IgD-negative memory B cell (primary cell): ENCODE results near the gene MPP2. TPM values are rescaled to one million over a fixed set of nuclear protein-coding genes. Genes with fewer than 3 reads are reported as not detected.

Source experiments
- polyA plus RNA-seq: library from polyadenylated mRNA; unstranded; fragments of 300-500 nt; fragmentation: Illumina TruSeq; gene quantifications from one replicate; pipeline ENCODE4 v1.2.3, GENCODE V29; 2021

The MPP2 gene
- polyA plus RNA-seq, 1 donor from 2014 or later, result 0.18 TPM

Other genes with a start within 250 kb of the MPP2 start
- gene MEOX1, start 245.6 kb downstream of the MPP2 start, polyA plus RNA-seq, result not detected
- not detected for gene SOST, start 148.7 kb downstream of the MPP2 start, polyA plus RNA-seq
- 10.5 TPM for gene DUSP3, start 128.6 kb downstream of the MPP2 start, polyA plus RNA-seq
- not detected for gene CFAP97D1, start 127.1 kb downstream of the MPP2 start, polyA plus RNA-seq
- not detected for gene MPP3, start 74.4 kb downstream of the MPP2 start, polyA plus RNA-seq
- not detected for gene CD300LG, start 60.4 kb downstream of the MPP2 start, polyA plus RNA-seq
- not detected for gene PPY, start 34.9 kb upstream of the MPP2 start, polyA plus RNA-seq
- gene PYY, start 46.4 kb upstream of the MPP2 start, polyA plus RNA-seq, result not detected
- gene NAGS, start 97.1 kb upstream of the MPP2 start, polyA plus RNA-seq, result 0.64 TPM
- gene TMEM101, start 107.4 kb upstream of the MPP2 start, polyA plus RNA-seq, result 24.6 TPM
- gene LSM12, start 159.1 kb upstream of the MPP2 start, polyA plus RNA-seq, result 73.4 TPM
- 22.5 TPM for gene G6PC3, start 163.2 kb upstream of the MPP2 start, polyA plus RNA-seq
- gene HDAC5, start 216.1 kb upstream of the MPP2 start, polyA plus RNA-seq, result 49.5 TPM
- gene HROB, start 234.4 kb upstream of the MPP2 start, polyA plus RNA-seq, result 0.24 TPM